Astrocyte of the cerebellum (primary cell): Measurements from ENCODE around the gene ZDHHC14.

ENCODE experiments used
- DNase-seq: peaks from one replicate; pipeline ENCODE4 v3.0.0-alpha.2; 2011; ENCODE audit warnings: low read depth
- H3K4me3 ChIP-seq: 2 replicates; pipeline ENCODE4 v1.5.1; 2011; ENCODE audit warnings: mild to moderate bottlenecking, low read depth, low read length, moderate library complexity
- CTCF ChIP-seq: IDR thresholded peaks from 2 replicates; pipeline ENCODE4 v1.5.1; 2012; ENCODE audit warnings: low read length, low read depth, moderate library complexity, mild to moderate bottlenecking; ENCODE audit errors: missing control alignments
- in situ Hi-C: cut with HindIII; loops from 2 replicates; pipeline ENCODE4 v1.10.0; 2017; ENCODE audit warnings: low sequenced_read_pairs

The ZDHHC14 gene

GRCh38 chr6:157597461-157598312 is 216.7 kb downstream of the ZDHHC14 start:
- peak; percentile 64 for TF ChIP-seq CTCF
- in situ Hi-C loops, result no loop called here
- no peak overlapping the region for H3K4me3 ChIP-seq
- no peak for DNase-seq

DNA sequence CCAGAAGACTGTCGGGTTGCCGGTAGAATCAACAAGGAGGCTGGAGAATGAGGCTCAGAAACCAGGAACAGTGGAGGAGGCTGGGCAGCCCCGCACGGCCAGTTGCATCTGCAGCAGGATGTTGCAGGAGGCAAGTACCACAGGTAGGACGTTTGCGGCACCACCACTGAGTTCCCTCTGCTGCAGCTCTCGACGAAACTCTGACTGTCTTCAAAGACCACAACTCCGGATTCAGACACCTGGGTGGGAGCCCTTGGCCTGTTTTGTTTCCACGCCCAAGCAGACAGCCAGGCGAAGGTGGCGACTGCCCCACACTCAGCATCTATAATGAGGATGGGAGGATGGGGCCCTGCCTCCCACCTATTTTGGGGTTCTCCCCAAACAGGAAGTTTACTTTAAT is 218.2 kb downstream of the ZDHHC14 start:
- no peak for DNase-seq
- in situ Hi-C loops, result no loop called here
- no peak for TF ChIP-seq CTCF
- H3K4me3 ChIP-seq, result no peak overlapping the region

GRCh38 chr6:157600807-157601206 is 219.8 kb downstream of the ZDHHC14 start:
- H3K4me3 ChIP-seq, result no peak overlapping the region
- in situ Hi-C loops, result no loop called here
- no peak for DNase-seq
- no peak for TF ChIP-seq CTCF

DNA sequence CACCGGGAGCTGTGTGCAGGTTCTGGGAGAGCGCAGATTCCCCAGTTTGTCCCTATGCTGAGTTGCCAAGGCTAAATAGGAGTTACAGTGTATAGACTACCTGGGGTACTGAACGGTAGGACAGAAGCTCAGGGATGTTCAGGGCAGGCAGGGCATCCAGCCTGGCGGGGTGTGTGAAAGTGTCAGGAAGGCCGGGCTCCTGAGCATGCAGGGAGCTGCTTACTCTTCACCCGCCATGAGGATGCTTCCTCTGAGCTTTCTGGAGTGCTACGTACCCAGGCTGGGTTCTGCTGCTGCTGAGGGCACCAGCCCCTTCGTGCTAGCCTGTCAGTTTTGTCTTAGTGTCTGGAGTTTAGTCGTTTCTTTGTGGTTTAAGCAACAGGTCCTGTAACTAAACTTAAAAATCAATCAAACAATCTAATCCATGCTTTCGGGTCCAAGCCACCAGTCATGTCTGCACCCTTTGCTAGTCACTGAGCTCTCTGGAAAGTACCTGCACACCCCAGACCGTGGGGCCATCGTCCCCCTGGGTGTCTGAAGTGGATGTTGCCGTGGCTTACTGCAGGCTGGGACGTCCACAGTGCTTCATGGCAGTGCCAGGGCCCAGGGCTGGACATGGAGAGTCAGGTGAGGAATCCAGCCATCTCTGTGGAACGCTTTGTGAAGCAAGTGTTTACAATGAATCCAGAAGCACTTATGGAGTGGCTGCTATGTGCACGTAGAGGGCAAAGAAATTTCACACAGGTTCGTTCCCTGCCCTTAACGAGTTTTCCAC is 221.7 kb downstream of the ZDHHC14 start:
- H3K4me3 ChIP-seq, result no peak overlapping the region
- in situ Hi-C loops, result no loop called here
- no peak for DNase-seq
- TF ChIP-seq CTCF, result no peak

DNA sequence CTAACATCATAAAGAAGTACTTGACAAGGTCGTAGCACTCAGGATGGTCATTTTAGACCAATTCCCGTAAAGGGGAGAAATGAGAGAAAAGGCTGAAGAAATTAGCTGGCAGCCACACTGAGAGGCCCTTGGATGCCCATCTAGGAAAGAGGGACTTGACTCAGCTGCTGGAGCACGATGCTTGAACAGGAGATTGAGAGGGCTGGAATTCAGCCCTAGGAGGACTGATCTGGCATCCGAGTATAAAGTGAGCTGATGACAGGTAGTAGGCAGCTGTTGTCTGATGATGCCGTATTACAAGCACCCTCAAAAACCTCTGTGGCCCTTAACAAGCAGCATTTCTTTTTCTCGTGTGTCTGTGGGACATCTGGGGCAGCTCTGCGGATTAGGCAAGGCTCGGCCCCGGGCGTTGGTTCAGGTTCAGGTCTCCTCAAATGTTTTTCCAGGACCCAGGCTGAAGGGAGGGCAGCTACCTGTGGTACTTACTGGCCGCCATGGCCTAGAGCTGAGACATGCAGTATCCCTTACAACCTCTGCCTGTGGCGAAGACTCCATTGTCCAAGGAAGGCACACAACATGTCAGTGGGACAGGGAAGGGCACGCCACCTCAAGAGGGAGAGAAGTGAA is 222.4 kb downstream of the ZDHHC14 start:
- no peak for TF ChIP-seq CTCF
- H3K4me3 ChIP-seq, result no peak overlapping the region
- in situ Hi-C loops, result no loop called here
- DNase-seq, result no peak

DNA sequence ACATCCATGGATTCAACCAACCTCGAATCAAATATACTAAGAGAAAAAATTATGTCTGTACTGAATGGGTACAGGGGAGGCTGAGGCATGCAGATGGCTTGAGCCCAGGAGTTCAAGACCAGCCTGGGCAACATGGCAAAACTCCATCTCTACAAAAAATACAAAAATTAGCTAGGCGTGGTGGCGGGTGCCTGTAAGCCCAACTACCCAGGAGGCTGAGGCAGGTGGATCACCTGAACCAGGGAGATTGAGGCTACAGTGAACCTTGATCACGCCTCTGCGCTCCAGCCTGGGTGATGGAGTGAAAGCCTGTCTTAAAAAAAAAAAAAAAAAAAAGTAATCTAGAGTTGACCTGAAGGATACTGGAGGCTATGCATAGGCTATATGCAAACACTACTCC is 223.0 kb downstream of the ZDHHC14 start:
- H3K4me3 ChIP-seq, result no peak overlapping the region
- DNase-seq, result no peak
- no peak for TF ChIP-seq CTCF
- in situ Hi-C loops, result no loop called here
